Measurements from ENCODE around the gene ZDHHC20.

DNA sequence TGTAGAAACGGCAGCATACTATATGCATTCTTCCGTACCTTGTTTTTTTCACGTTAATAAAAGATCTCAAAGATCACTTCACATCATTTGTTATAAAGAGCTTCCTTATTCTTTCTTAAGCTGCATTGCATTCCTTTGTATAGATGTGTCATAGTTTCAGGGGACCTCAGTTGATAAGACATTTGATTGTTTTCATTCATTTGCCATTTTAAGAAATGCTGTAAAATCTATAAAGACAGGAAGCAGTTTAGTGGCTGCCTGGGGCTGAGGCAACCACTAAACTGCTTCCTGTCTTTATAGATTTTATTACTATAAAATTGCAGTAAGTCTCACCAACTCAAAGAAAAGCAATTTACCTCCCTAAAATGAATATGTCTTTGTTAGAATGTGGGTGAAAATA lies 59.4 kb downstream of the ZDHHC20 start:
- TF ChIP-seq EZH2phosphoT487 (IDR thresholded peaks at IDR 0.05; ENCODE audit: borderline replicate concordance, low read length) (no peak), EZH2 (IDR thresholded peaks at IDR 0.05; ENCODE audit: low read length, unreplicated experiment) (no peak)
- TF ChIP-seq, protein P1, sequence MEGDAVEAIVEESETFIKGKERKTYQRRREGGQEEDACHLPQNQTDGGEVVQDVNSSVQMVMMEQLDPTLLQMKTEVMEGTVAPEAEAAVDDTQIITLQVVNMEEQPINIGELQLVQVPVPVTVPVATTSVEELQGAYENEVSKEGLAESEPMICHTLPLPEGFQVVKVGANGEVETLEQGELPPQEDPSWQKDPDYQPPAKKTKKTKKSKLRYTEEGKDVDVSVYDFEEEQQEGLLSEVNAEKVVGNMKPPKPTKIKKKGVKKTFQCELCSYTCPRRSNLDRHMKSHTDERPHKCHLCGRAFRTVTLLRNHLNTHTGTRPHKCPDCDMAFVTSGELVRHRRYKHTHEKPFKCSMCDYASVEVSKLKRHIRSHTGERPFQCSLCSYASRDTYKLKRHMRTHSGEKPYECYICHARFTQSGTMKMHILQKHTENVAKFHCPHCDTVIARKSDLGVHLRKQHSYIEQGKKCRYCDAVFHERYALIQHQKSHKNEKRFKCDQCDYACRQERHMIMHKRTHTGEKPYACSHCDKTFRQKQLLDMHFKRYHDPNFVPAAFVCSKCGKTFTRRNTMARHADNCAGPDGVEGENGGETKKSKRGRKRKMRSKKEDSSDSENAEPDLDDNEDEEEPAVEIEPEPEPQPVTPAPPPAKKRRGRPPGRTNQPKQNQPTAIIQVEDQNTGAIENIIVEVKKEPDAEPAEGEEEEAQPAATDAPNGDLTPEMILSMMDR (conservative IDR thresholded peaks at IDR 0.05; ENCODE audit: low read depth, low read length): no peak
